Activated CD4-positive, alpha-beta T cell treated with anti-CD3 and anti-CD28 coated beads, Interleukin-2, Interleukin-4, amounts not matched to agents 100 ng/mL and 50 ng/mL, durations not matched to agents 16 hours and 8 hours (primary cell): Measurements from ENCODE around the gene LASP1NB.
"Not testable (repeated sequence)": the region's sequence is repeated elsewhere in the genome, so short reads cannot be mapped to it uniquely, and the experiment has no call there.

Experiments used
- DNase-seq: peaks from one replicate; pipeline ENCODE4 v3.0.0-alpha.2; 2020; ENCODE audit warnings: low spot score

The LASP1NB gene

GRCh38 chr17:38897176-38897575 lies 28.2 kb upstream of the LASP1NB start:
- DNase-seq: no peak

GRCh38 chr17:38897671-38898290 lies 27.6 kb upstream of the LASP1NB start:
- DNase-seq: no peak

GRCh38 chr17:38898291-38898679 lies 27.1 kb upstream of the LASP1NB start:
- DNase-seq: peak; percentile 10

GRCh38 chr17:38898812-38899348 lies 26.5 kb upstream of the LASP1NB start:
- DNase-seq: peak; percentile 90

GRCh38 chr17:38899421-38899820 lies 26.0 kb upstream of the LASP1NB start:
- no peak for DNase-seq

GRCh38 chr17:38900978-38901656 lies 24.3 kb upstream of the LASP1NB start:
- DNase-seq: peak; percentile 44

GRCh38 chr17:38903404-38903803 lies 22.0 kb upstream of the LASP1NB start:
- no peak for DNase-seq

GRCh38 chr17:38904892-38905291 lies 20.5 kb upstream of the LASP1NB start:
- DNase-seq: no peak

GRCh38 chr17:38905375-38905774 lies 20.0 kb upstream of the LASP1NB start:
- DNase-seq: no peak

GRCh38 chr17:38906460-38907228 lies 18.8 kb upstream of the LASP1NB start:
- no peak for DNase-seq

GRCh38 chr17:38907930-38908675 lies 17.3 kb upstream of the LASP1NB start:
- DNase-seq: no peak

- DNase-seq: no peak
Measured at GRCh38 chr17:38908676-38909181, 16.7 kb upstream of the LASP1NB start.

GRCh38 chr17:38910325-38910724 lies 15.1 kb upstream of the LASP1NB start:
- DNase-seq: no peak

GRCh38 chr17:38911081-38911730 lies 14.2 kb upstream of the LASP1NB start:
- no peak for DNase-seq

- DNase-seq: not testable (repeated sequence)
Measured at GRCh38 chr17:38911731-38912081, 13.7 kb upstream of the LASP1NB start.

- DNase-seq: no peak
Measured at GRCh38 chr17:38912221-38912813, 13.1 kb upstream of the LASP1NB start.

GRCh38 chr17:38914741-38915638 lies 10.4 kb upstream of the LASP1NB start:
- DNase-seq: no peak

GRCh38 chr17:38915639-38915995 lies 9.8 kb upstream of the LASP1NB start:
- DNase-seq: no peak

- DNase-seq: no peak
Measured at GRCh38 chr17:38916771-38917170, 8.6 kb upstream of the LASP1NB start.

- DNase-seq: no peak
Measured at GRCh38 chr17:38917259-38917658, 8.2 kb upstream of the LASP1NB start.
